Stomach (tissue), 4 donors: ENCODE data around the gene BAHD1.

ENCODE experiments used
- POLR2AphosphoS5 ChIP-seq, 3 donors: sonication (generic); formaldehyde crosslinking; IDR thresholded peaks; one replicate each; pipeline ENCODE4 v1.6.1; 2016; ENCODE audit warnings: antibody characterized with exemption in 3 of 3
- TF ChIP-seq, protein P1 (sequence below), 7 experiments: fragments of 450-650 bp in 4 of 7; fragments of 200-600 bp in 3 of 7; sonication (generic) in 3 of 7; IDR thresholded peaks; one replicate each; pipeline ENCODE4 v1.5.1; 2016 to 2019; ENCODE audit warnings: antibody characterized with exemption in 7 of 7, control low read depth in 2 of 7, mild to moderate bottlenecking in 1 of 7

DNA sequence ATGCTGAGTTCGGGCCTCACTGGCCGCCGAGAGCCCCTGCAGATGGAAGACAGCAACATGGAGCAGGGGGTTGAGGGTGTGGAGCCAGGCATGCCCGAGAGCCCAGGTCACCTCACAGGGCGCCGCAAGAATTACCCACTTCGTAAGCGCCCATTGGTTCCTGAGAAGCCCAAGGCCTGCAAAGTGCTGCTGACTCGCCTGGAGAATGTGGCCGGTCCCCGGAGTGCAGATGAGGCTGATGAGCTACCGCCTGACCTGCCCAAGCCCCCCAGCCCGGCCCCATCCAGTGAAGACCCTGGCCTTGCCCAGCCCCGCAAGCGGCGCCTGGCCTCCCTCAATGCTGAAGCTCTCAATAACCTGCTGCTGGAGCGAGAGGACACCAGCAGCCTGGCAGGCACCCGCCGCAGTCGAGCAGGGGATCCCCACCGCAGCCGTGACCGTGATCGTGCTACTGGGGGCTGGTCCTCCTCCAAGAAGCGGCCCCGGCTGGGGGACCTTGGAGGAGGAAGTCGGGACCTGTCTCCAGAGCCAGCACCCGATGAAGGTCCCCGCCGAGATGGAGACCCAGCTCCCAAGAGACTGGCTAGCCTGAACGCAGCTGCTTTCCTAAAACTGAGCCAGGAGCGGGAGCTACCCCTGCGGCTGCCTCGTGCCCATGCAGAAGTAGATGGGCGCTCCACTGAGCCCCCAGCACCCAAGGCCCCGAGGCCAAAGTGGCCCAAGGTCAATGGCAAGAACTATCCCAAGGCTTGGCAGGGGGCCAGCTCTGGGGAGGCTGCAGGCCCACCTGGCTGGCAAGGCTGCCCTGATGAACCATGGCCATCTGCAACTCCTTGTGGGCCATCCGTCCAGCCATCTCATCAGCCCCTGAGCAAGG lies 18.0 kb downstream of the BAHD1 start:
- TF ChIP-seq, protein P1, sequence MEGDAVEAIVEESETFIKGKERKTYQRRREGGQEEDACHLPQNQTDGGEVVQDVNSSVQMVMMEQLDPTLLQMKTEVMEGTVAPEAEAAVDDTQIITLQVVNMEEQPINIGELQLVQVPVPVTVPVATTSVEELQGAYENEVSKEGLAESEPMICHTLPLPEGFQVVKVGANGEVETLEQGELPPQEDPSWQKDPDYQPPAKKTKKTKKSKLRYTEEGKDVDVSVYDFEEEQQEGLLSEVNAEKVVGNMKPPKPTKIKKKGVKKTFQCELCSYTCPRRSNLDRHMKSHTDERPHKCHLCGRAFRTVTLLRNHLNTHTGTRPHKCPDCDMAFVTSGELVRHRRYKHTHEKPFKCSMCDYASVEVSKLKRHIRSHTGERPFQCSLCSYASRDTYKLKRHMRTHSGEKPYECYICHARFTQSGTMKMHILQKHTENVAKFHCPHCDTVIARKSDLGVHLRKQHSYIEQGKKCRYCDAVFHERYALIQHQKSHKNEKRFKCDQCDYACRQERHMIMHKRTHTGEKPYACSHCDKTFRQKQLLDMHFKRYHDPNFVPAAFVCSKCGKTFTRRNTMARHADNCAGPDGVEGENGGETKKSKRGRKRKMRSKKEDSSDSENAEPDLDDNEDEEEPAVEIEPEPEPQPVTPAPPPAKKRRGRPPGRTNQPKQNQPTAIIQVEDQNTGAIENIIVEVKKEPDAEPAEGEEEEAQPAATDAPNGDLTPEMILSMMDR (IDR thresholded peaks at IDR 0.05): no peak
- no peak for TF ChIP-seq POLR2AphosphoS5 (IDR thresholded peaks at IDR 0.05)
